ENCODE data around the gene SSTR4.
"Not testable (repeated sequence)": the region's sequence is repeated elsewhere in the genome, so short reads cannot be mapped to it uniquely, and the experiment has no call there.

Gene SSTR4

GRCh38 chr20:23034721-23035671, at the start of gene SSTR4:
Gene SSTR4 (plus strand): TSS chr20:23035312. CDS start chr20:23035484, 172 bp downstream.
- no peak for DNase-seq (ENCODE audit: low read depth in 2 of 2)
- no peak for TF ChIP-seq CTCF (IDR thresholded peaks at IDR 0.05; ENCODE audit: low read depth, low read length)
- H3K4me3 ChIP-seq (replicated peaks in 1 of 2; ENCODE audit: low read depth in 2 of 2, low read length in 2 of 2) = no peak within 1 kb of the TSS

DNA sequence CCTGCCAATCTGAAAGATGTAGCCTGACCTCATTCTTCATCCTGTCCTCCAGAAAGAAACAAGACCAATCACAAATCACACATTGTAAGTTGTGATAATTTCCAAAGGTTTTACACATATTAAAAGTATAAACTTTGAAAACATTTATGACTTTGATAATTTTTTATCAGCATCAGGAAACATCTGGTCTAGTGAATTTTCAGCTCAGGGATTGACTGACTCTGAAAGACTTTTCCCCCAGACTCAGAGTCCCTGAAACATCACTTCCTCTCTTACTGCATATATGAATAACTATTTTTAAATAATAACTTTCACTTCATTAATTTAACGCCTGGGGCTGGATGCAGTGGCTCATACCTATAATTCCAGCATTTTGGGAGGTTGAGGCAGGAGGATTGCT, 48.5 kb upstream of the SSTR4 start:
- no peak for TF ChIP-seq CTCF (IDR thresholded peaks at IDR 0.05; ENCODE audit: low read depth, low read length)
- no peak overlapping the region for H3K4me3 ChIP-seq (replicated peaks in 1 of 2; ENCODE audit: low read depth in 2 of 2, low read length in 2 of 2)
- no peak for DNase-seq (ENCODE audit: low read depth in 2 of 2)

GRCh38 chr20:22991424-22991823, 43.7 kb upstream of the SSTR4 start:
- H3K4me3 ChIP-seq (replicated peaks in 1 of 2; ENCODE audit: low read depth in 2 of 2, low read length in 2 of 2); DNase-seq (ENCODE audit: low read depth in 2 of 2): not testable (repeated sequence)

- no peak for TF ChIP-seq CTCF (IDR thresholded peaks at IDR 0.05; ENCODE audit: low read depth, low read length)
- no peak overlapping the region for H3K4me3 ChIP-seq (replicated peaks in 1 of 2; ENCODE audit: low read depth in 2 of 2, low read length in 2 of 2)
- no peak for DNase-seq (ENCODE audit: low read depth in 2 of 2)
Measured at GRCh38 chr20:22993823-22994222, 41.3 kb upstream of the SSTR4 start.

- H3K4me3 ChIP-seq (replicated peaks in 1 of 2; ENCODE audit: low read depth in 2 of 2, low read length in 2 of 2) = no peak overlapping the region
- TF ChIP-seq CTCF (IDR thresholded peaks at IDR 0.05; ENCODE audit: low read depth, low read length) = no peak
- no peak for DNase-seq (ENCODE audit: low read depth in 2 of 2)
Measured at GRCh38 chr20:22995923-22996322, 39.2 kb upstream of the SSTR4 start.

GRCh38 chr20:22998476-22998875, 36.6 kb upstream of the SSTR4 start:
- DNase-seq (ENCODE audit: low read depth in 2 of 2) = no peak
- no peak for TF ChIP-seq CTCF (IDR thresholded peaks at IDR 0.05; ENCODE audit: low read depth, low read length)
- no peak overlapping the region for H3K4me3 ChIP-seq (replicated peaks in 1 of 2; ENCODE audit: low read depth in 2 of 2, low read length in 2 of 2)

DNA sequence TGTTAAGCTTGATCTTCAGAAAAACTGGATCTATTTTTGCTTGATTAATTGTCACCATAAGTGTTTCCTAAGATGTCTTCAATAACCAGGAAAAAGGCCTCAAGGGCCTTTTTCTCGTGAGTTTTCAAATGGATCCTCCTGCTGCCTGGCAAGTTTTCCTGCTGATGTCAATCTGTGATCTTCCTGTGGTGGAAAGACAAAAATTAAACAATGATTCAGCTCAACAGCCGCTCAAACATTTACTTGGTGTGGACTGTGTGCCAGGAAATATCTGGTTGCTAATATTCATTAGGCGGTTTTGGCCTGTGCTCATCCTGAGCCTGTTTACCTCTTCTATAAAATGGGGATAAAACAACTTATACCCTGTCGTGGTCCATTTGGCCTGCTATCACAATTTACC, 35.4 kb upstream of the SSTR4 start:
- DNase-seq (ENCODE audit: low read depth in 2 of 2) = no peak
- no peak for TF ChIP-seq CTCF (IDR thresholded peaks at IDR 0.05; ENCODE audit: low read depth, low read length)
- no peak overlapping the region for H3K4me3 ChIP-seq (replicated peaks in 1 of 2; ENCODE audit: low read depth in 2 of 2, low read length in 2 of 2)
